ENCODE results near the gene SP100. TPM values are rescaled to one million over a fixed set of nuclear protein-coding genes. Genes with fewer than 3 reads are reported as not detected.

Gene SP100
- total RNA-seq, 4 donors from 2014 or later = 70.1 to 102 (median 92.5) TPM

DNA sequence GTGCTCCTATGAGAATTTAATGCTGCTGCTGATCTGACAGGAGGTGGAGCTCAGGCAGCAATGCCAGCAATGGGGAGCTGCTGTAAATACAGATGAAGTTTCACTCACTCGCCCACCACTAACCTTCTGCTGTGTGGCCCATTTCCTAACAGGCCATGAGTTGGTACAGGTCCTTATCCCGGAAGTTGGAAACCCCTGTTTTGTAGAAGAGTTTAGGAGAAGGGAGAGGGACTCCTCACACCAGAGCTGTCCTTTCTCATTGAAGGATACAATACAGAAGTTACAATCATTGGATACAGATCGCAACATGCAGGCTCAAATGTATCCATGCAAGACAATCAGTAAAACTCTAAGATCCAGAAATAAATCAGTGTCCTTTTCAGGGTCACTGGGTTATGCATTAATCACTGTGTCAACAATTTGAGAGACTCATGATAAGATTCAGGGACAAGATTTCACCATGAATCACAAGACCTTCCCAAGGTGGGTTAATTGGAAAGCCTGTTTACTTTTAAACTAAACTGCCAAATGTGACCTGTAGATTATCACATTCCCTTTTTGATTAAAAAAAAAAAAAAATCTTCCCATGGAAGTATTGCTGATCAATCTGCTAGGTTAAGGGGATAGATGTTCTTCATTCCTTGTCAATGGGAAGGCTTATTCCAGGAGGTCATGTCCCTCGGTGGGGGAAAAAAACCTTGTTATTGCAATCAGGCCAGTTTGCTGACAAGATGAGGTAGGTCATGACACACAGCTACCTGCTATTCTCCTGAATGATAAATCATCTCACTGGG, 97.2 kb downstream of the SP100 start:
- H3K36me3 ChIP-seq = peaks cover 0 to 68% of the 10 kb centered on the region in 2 donors
- H3K4me3 ChIP-seq = no peak overlapping the region
- H3K27ac ChIP-seq = no peak overlapping the region
- 22 to 64% methylated on average over 1 to 3 of the region's 4 CpGs for WGBS, 2 donors (ENCODE audit: low coverage in 1 of 2)
- no peaks in the 10 kb centered on the region for H3K4me1 ChIP-seq
- no peaks in the 10 kb centered on the region for H3K27me3 ChIP-seq
- TF ChIP-seq CTCF (IDR thresholded peaks at IDR 0.05) = no peak
- no peaks in the 10 kb centered on the region for H3K9me3 ChIP-seq
- no peak for ATAC-seq

GRCh38 chr2:230520061-230520874, 104.3 kb downstream of the SP100 start:
- H3K9me3 ChIP-seq = peaks cover 0 to 22% (median 0%) of the 10 kb centered on the region in 3 donors
- no peak overlapping the region for H3K27ac ChIP-seq
- 60 to 74% methylated on average over 1 to 5 of the region's 9 CpGs for WGBS, 2 donors (ENCODE audit: low coverage in 1 of 2)
- no peaks in the 10 kb centered on the region for H3K4me1 ChIP-seq
- peaks cover 0 to 21% of the 10 kb centered on the region in 2 donors for H3K36me3 ChIP-seq
- TF ChIP-seq CTCF (IDR thresholded peaks at IDR 0.05) = no peak
- TF ChIP-seq POLR2A (IDR thresholded peaks at IDR 0.05) = no peak
- no peak for TF ChIP-seq POLR2AphosphoS5 (IDR thresholded peaks at IDR 0.05)
- TF ChIP-seq EP300 (IDR thresholded peaks at IDR 0.05) = no peak
- H3K4me3 ChIP-seq = no peak overlapping the region
- ATAC-seq = no peak
- H3K27me3 ChIP-seq = no peaks in the 10 kb centered on the region

DNA sequence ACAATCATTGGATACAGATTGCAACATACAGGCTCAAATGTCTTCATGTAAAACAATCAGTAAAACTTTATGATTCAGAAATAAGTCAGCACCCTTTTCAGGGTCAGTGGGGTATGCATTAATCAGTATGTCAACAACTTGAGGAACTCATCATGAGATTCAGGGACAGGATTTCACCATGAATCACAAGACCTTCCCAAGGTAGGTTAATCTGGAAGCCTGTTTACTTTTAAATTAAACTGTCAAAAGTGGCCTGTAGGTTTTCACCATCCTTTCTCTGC, 104.8 kb downstream of the SP100 start:
- H3K4me3 ChIP-seq = no peak overlapping the region
- ATAC-seq = no peak
- TF ChIP-seq EP300 (IDR thresholded peaks at IDR 0.05) = no peak
- no peak for TF ChIP-seq POLR2A (IDR thresholded peaks at IDR 0.05)
- TF ChIP-seq CTCF (IDR thresholded peaks at IDR 0.05) = no peak
- TF ChIP-seq POLR2AphosphoS5 (IDR thresholded peaks at IDR 0.05) = no peak

GRCh38 chr2:230521386-230521785, 105.4 kb downstream of the SP100 start:
- H3K27me3 ChIP-seq = no peaks in the 10 kb centered on the region
- no peak overlapping the region for H3K27ac ChIP-seq
- no peak overlapping the region for H3K4me3 ChIP-seq
- peaks cover 0 to 22% of the 10 kb centered on the region in 2 donors for H3K36me3 ChIP-seq
- no peak for ATAC-seq
- H3K4me1 ChIP-seq = no peaks in the 10 kb centered on the region
- TF ChIP-seq POLR2AphosphoS5 (IDR thresholded peaks at IDR 0.05) (no peak), EP300 (IDR thresholded peaks at IDR 0.05) (no peak), POLR2A (IDR thresholded peaks at IDR 0.05) (no peak), CTCF (IDR thresholded peaks at IDR 0.05) (no peak)
- peaks cover 0 to 22% (median 0%) of the 10 kb centered on the region in 3 donors for H3K9me3 ChIP-seq
- WGBS, 2 donors (ENCODE audit: low coverage in 1 of 2) = 78 to 100% methylated on average over 1 to 2 of the region's 2 CpGs

More for the DNA sequence above, 104.8 kb downstream of the SP100 start:
- Histone ChIP-seq H3K9me3 (peaks cover 0 to 22% (median 0%) of the 10 kb centered on the region in 3 donors), H3K27ac (no peak overlapping the region), H3K36me3 (peaks cover 0 to 22% of the 10 kb centered on the region in 2 donors), H3K27me3 (no peaks in the 10 kb centered on the region), H3K4me1 (no peaks in the 10 kb centered on the region)

DNA sequence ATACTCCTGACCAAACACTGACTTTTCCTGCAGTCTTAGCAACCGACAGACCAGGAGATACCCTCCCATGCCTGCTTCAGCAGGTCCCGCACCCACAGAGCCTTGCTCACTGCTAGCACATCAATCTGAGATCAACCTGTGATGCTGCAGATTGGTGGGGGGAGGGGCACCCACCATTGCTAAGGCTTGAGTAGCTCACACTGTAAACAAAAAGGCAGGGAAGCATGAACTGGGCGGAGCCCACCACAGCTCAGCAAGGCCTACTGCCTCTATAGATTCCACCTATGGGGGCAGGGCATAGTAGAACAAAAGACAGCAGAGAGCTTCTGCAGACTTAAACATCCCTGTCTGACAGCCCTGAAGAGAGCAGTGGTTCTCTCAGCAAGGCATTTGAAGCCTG, 109.7 kb downstream of the SP100 start:
- Histone ChIP-seq H3K27me3 (no peaks in the 10 kb centered on the region), H3K4me3 (no peak overlapping the region), H3K9me3 (peaks cover 0 to 28% (median 0%) of the 10 kb centered on the region in 3 donors), H3K4me1 (no peaks in the 10 kb centered on the region), H3K27ac (no peak overlapping the region), H3K36me3 (peaks cover 0 to 12% of the 10 kb centered on the region in 2 donors)
- ATAC-seq = no peak
- TF ChIP-seq EP300 (IDR thresholded peaks at IDR 0.05) = no peak
- TF ChIP-seq POLR2A (IDR thresholded peaks at IDR 0.05) = no peak
- no peak for TF ChIP-seq CTCF (IDR thresholded peaks at IDR 0.05)
- TF ChIP-seq POLR2AphosphoS5 (IDR thresholded peaks at IDR 0.05) = no peak
- no CpG with 5 or more reads among the region's 3 CpGs for WGBS, 2 donors (ENCODE audit: low coverage in 1 of 2)

Measured in gastroesophageal sphincter (tissue), 4 donors.